ENCODE data around the gene C1QL4.

Gene C1QL4

DNA sequence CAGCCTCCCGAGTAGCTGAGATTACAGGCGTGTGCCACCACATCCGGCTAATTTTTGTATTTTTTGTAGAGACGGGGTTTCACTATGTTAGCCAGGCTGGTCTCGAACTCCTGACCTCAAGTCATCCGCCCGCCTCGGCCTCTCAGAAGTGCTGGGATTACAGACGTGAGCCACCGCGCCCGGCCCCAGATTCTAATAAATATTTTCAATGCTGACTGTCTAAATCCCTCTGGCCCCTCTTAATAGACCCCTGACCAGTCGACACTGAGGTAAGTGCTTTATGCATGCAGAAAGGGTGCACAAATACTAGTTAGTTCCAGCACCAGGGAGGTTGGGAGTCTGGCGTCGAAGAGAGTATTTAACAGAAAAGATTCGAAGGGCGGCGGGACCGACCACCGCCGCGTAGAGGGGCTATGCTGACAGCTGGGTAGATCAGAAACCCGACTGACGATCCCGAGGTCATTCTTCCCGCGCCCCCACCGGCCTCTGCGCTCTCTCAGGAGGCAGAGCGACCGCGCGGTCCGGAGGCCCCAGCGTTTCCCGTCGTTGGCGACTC, 29.2 kb upstream of the C1QL4 start:
- H3K4me3 ChIP-seq (ENCODE audit: low read length) = peak overlapping the region; percentile 81; the same call in 1 of the 2 replicates
- H3K9me3 ChIP-seq (ENCODE audit: control insufficient read depth, insufficient read depth, low read length) = no peaks in the 10 kb centered on the region
- WGBS (ENCODE audit: insufficient coverage, insufficient read length) = no CpG with 5 or more reads among the region's 38 CpGs
- no peaks in the 10 kb centered on the region for H3K27me3 ChIP-seq (ENCODE audit: control insufficient read depth, insufficient read depth, low read length)
- DNase-seq (ENCODE audit: low read depth, low spot score) = no peak
- no peaks in the 10 kb centered on the region for H3K4me1 ChIP-seq (ENCODE audit: control insufficient read depth, insufficient read depth, low read length)
- H3K36me3 ChIP-seq (ENCODE audit: control insufficient read depth, insufficient read depth, low read length) = no peaks in the 10 kb centered on the region
- no peak overlapping the region for H3K27ac ChIP-seq (ENCODE audit: low read length)

- Histone ChIP-seq H3K4me1 (ENCODE audit: control insufficient read depth, insufficient read depth, low read length) (no peaks in the 10 kb centered on the region), H3K36me3 (ENCODE audit: control insufficient read depth, insufficient read depth, low read length) (no peaks in the 10 kb centered on the region), H3K27me3 (ENCODE audit: control insufficient read depth, insufficient read depth, low read length) (no peaks in the 10 kb centered on the region), H3K27ac (ENCODE audit: low read length) (no peak overlapping the region), H3K9me3 (ENCODE audit: control insufficient read depth, insufficient read depth, low read length) (no peaks in the 10 kb centered on the region), H3K4me3 (ENCODE audit: low read length) (no peak overlapping the region)
- DNase-seq (ENCODE audit: low read depth, low spot score) = no peak
- WGBS (ENCODE audit: insufficient coverage, insufficient read length) = no CpG with 5 or more reads among the region's 5 CpGs
Observed at GRCh38 chr12:49365542-49365941, 28.6 kb upstream of the C1QL4 start.

DNA sequence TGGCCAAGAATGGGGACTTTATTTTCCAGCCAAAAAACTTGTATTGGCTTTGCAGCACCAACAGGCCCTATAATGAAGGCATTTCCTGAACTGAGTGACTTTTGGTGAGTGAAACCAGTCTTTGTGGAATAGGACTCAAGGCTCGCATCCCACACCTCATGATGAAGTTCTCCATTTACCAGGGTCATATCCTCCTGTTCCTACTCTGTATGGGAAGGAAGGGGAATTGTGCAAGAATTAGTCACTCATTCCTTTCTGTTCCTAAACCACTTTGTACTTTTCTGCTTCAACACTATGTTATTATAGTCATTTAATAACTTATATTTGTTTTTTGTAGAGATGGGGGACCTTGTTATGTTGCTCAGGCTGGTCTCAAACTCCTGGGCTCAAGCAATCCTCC, 28.0 kb upstream of the C1QL4 start:
- H3K4me1 ChIP-seq (ENCODE audit: control insufficient read depth, insufficient read depth, low read length) = no peaks in the 10 kb centered on the region
- no peaks in the 10 kb centered on the region for H3K36me3 ChIP-seq (ENCODE audit: control insufficient read depth, insufficient read depth, low read length)
- no peaks in the 10 kb centered on the region for H3K9me3 ChIP-seq (ENCODE audit: control insufficient read depth, insufficient read depth, low read length)
- no peaks in the 10 kb centered on the region for H3K27me3 ChIP-seq (ENCODE audit: control insufficient read depth, insufficient read depth, low read length)
- H3K4me3 ChIP-seq (ENCODE audit: low read length) = no peak overlapping the region
- no peak for DNase-seq (ENCODE audit: low read depth, low spot score)
- H3K27ac ChIP-seq (ENCODE audit: low read length) = no peak overlapping the region
- no CpG with 5 or more reads among the region's 1 CpG for WGBS (ENCODE audit: insufficient coverage, insufficient read length)

DNA sequence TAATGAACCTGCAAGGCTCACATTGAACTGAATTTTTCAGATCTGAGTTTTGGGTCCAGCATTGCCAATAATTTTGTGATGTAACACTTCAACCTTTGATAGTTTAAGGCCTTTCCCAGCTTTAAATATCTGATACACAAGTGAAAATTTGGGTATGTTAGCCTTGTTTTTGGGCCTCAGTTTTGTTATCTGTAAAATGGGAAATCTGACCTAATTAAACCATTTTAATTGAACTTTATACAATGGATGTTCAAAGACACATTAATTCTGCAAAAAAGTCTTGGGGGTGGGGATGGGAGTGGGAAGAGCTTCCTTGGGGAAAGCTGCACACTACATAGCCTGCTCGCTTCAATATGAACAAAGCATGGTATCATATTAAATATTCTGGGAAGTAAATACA, 25.1 kb upstream of the C1QL4 start:
- Histone ChIP-seq H3K4me3 (ENCODE audit: low read length) (no peak overlapping the region), H3K9me3 (ENCODE audit: control insufficient read depth, insufficient read depth, low read length) (no peaks in the 10 kb centered on the region), H3K4me1 (ENCODE audit: control insufficient read depth, insufficient read depth, low read length) (no peaks in the 10 kb centered on the region), H3K27ac (ENCODE audit: low read length) (no peak overlapping the region), H3K27me3 (ENCODE audit: control insufficient read depth, insufficient read depth, low read length) (no peaks in the 10 kb centered on the region), H3K36me3 (ENCODE audit: control insufficient read depth, insufficient read depth, low read length) (no peaks in the 10 kb centered on the region)
- WGBS (ENCODE audit: insufficient coverage, insufficient read length) = no CpG with 5 or more reads among the region's 1 CpG
- DNase-seq (ENCODE audit: low read depth, low spot score) = no peak

DNA sequence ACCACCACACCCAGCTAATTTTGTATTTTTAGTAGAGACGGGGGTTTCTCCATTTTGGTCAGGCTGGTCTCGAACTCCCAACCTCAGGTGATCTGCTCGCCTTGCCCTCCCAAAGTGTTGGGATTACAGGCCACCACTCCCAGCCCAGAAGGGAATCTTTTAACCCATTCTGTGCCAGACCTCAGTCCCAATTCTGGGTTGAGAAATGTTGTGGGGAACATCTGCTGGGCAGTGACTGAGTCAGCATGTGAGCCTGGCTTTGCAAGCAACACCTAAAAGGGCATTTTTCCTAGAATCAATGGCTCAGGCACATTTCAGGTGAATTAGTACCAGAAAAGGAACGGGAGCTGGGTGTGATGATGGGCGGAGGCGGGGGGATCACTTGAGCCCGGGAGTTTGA, 22.7 kb upstream of the C1QL4 start:
- Histone ChIP-seq H3K27ac (ENCODE audit: low read length) (no peak overlapping the region), H3K4me1 (ENCODE audit: control insufficient read depth, insufficient read depth, low read length) (no peaks in the 10 kb centered on the region), H3K27me3 (ENCODE audit: control insufficient read depth, insufficient read depth, low read length) (no peaks in the 10 kb centered on the region), H3K4me3 (ENCODE audit: low read length) (no peak overlapping the region), H3K36me3 (ENCODE audit: control insufficient read depth, insufficient read depth, low read length) (no peaks in the 10 kb centered on the region), H3K9me3 (ENCODE audit: control insufficient read depth, insufficient read depth, low read length) (no peaks in the 10 kb centered on the region)
- DNase-seq (ENCODE audit: low read depth, low spot score) = no peak
- WGBS (ENCODE audit: insufficient coverage, insufficient read length) = no CpG with 5 or more reads among the region's 7 CpGs

- no peak for DNase-seq (ENCODE audit: low read depth, low spot score)
- WGBS (ENCODE audit: insufficient coverage, insufficient read length) = no CpG with 5 or more reads among the region's 7 CpGs
- Histone ChIP-seq H3K4me1 (ENCODE audit: control insufficient read depth, insufficient read depth, low read length) (no peaks in the 10 kb centered on the region), H3K27me3 (ENCODE audit: control insufficient read depth, insufficient read depth, low read length) (no peaks in the 10 kb centered on the region), H3K9me3 (ENCODE audit: control insufficient read depth, insufficient read depth, low read length) (no peaks in the 10 kb centered on the region), H3K4me3 (ENCODE audit: low read length) (no peak overlapping the region), H3K27ac (ENCODE audit: low read length) (no peak overlapping the region), H3K36me3 (ENCODE audit: control insufficient read depth, insufficient read depth, low read length) (no peaks in the 10 kb centered on the region)
Observed at GRCh38 chr12:49358483-49359141, 21.6 kb upstream of the C1QL4 start.

DNA sequence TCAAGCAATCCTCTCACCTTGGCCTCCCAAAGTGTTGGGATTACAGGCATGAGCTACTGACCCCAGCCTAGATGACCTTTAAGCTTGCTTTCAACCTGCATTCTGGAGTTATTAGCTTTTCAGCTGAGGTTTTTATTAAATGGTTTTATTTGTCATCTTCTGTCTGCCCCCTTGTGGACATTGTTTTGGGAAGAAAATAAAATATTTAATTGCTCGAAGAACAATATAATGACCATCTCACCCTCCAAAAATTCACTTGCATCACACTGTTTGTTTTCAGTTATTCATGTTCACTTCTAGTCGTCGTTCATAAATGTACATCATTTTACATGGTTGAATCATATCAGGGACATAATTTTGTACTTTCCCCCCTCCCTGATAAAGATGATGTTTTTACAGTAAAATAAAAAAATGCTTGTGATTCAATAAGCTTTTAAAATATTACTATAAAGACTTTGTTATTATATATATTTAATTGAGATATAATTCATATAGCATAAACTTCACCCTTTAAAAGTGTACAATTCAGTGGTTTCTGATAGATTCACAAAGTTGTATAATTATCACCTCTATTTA, 20.2 kb upstream of the C1QL4 start:
- Histone ChIP-seq H3K27me3 (ENCODE audit: control insufficient read depth, insufficient read depth, low read length) (no peaks in the 10 kb centered on the region), H3K4me1 (ENCODE audit: control insufficient read depth, insufficient read depth, low read length) (no peaks in the 10 kb centered on the region), H3K27ac (ENCODE audit: low read length) (no peak overlapping the region), H3K4me3 (ENCODE audit: low read length) (no peak overlapping the region), H3K36me3 (ENCODE audit: control insufficient read depth, insufficient read depth, low read length) (no peaks in the 10 kb centered on the region), H3K9me3 (ENCODE audit: control insufficient read depth, insufficient read depth, low read length) (no peaks in the 10 kb centered on the region)
- WGBS (ENCODE audit: insufficient coverage, insufficient read length) = no CpG with 5 or more reads among the region's 3 CpGs
- no peak for DNase-seq (ENCODE audit: low read depth, low spot score)

DNA sequence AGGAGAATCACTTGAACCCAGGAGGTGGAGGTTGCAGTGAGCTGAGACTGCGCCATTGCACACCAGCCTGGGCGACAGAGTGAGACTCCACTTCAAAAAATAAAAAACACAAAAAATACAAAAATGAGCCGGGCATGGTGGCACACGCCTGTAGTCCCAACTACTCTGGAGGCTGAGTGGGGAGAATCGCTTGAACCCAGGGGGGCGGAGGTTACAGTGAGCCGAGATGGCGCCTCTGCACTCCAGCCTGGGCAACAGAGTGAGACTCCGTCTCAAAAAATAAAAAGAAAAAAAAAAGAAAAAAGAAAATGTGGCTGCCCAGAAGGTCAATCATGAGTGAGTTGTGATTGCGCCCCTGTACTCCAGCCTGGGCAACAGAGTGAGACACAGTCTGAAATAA, 18.9 kb upstream of the C1QL4 start:
- no peak for DNase-seq (ENCODE audit: low read depth, low spot score)
- Histone ChIP-seq H3K36me3 (ENCODE audit: control insufficient read depth, insufficient read depth, low read length) (no peaks in the 10 kb centered on the region), H3K4me3 (ENCODE audit: low read length) (no peak overlapping the region), H3K4me1 (ENCODE audit: control insufficient read depth, insufficient read depth, low read length) (no peaks in the 10 kb centered on the region), H3K27me3 (ENCODE audit: control insufficient read depth, insufficient read depth, low read length) (no peaks in the 10 kb centered on the region), H3K27ac (ENCODE audit: low read length) (no peak overlapping the region), H3K9me3 (ENCODE audit: control insufficient read depth, insufficient read depth, low read length) (no peaks in the 10 kb centered on the region)
- WGBS (ENCODE audit: insufficient coverage, insufficient read length) = no CpG with 5 or more reads among the region's 10 CpGs

DNA sequence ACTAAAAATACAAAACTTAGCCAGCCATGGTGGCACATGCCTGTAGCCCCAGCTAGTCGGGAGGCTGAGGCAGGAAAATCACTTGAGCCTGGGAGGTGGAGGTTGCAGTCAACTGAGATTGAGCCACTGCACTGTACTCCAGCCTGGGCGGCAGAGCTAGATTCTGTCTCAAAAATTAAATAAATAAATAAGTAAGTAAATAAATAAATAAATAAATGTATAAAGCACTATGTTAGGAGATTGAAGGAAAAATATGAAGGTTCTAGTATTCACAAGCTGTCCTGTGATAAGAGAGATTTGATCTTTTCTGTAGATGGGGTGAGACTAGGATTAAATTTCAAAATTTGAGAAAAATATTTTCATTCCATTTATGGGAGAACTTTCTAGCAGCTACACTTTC, 15.4 kb upstream of the C1QL4 start:
- H3K4me1 ChIP-seq (ENCODE audit: control insufficient read depth, insufficient read depth, low read length) = no peaks in the 10 kb centered on the region
- H3K4me3 ChIP-seq (ENCODE audit: low read length) = no peak overlapping the region
- no peak overlapping the region for H3K27ac ChIP-seq (ENCODE audit: low read length)
- peaks cover 20% of the 10 kb centered on the region for H3K27me3 ChIP-seq (ENCODE audit: control insufficient read depth, insufficient read depth, low read length)
- WGBS (ENCODE audit: insufficient coverage, insufficient read length) = no CpG with 5 or more reads among the region's 2 CpGs
- no peaks in the 10 kb centered on the region for H3K36me3 ChIP-seq (ENCODE audit: control insufficient read depth, insufficient read depth, low read length)
- no peak for DNase-seq (ENCODE audit: low read depth, low spot score)
- H3K9me3 ChIP-seq (ENCODE audit: control insufficient read depth, insufficient read depth, low read length) = no peaks in the 10 kb centered on the region

- H3K36me3 ChIP-seq (ENCODE audit: control insufficient read depth, insufficient read depth, low read length) = no peaks in the 10 kb centered on the region
- WGBS (ENCODE audit: insufficient coverage, insufficient read length) = no CpG with 5 or more reads among the region's 11 CpGs
- DNase-seq (ENCODE audit: low read depth, low spot score) = no peak
- 0 out of 2 replicates have a peak, but pooled peaks cover 3% of the 10 kb centered on the region for H3K4me1 ChIP-seq (ENCODE audit: control insufficient read depth, insufficient read depth, low read length)
- peaks cover 50% of the 10 kb centered on the region for H3K27me3 ChIP-seq (ENCODE audit: control insufficient read depth, insufficient read depth, low read length)
- no peak overlapping the region for H3K27ac ChIP-seq (ENCODE audit: low read length)
- no peak overlapping the region for H3K4me3 ChIP-seq (ENCODE audit: low read length)
- H3K9me3 ChIP-seq (ENCODE audit: control insufficient read depth, insufficient read depth, low read length) = no peaks in the 10 kb centered on the region
Observed at GRCh38 chr12:49349266-49349665, 12.3 kb upstream of the C1QL4 start.

DNA sequence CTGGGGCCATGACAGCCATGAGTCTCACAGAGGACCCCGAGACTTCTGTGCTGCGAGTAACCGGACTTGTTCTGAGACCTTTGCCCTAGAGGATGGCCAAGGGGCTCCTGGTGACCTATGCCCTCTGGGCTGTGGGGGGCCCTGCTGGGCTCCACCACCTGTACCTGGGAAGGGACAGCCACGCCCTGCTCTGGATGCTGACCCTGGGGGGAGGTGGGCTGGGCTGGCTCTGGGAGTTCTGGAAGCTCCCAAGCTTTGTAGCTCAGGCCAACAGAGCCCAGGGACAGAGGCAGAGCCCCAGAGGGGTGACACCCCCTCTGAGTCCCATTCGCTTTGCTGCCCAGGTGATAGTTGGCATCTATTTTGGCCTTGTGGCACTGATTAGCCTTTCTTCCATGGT, 11.8 kb upstream of the C1QL4 start:
- no peak for DNase-seq (ENCODE audit: low read depth, low spot score)
- Histone ChIP-seq H3K27me3 (ENCODE audit: control insufficient read depth, insufficient read depth, low read length) (peaks cover 54% of the 10 kb centered on the region), H3K36me3 (ENCODE audit: control insufficient read depth, insufficient read depth, low read length) (no peaks in the 10 kb centered on the region), H3K27ac (ENCODE audit: low read length) (no peak overlapping the region), H3K9me3 (ENCODE audit: control insufficient read depth, insufficient read depth, low read length) (no peaks in the 10 kb centered on the region), H3K4me3 (ENCODE audit: low read length) (no peak overlapping the region), H3K4me1 (ENCODE audit: control insufficient read depth, insufficient read depth, low read length) (0 out of 2 replicates have a peak, but pooled peaks cover 3% of the 10 kb centered on the region)
- no CpG with 5 or more reads among the region's 5 CpGs for WGBS (ENCODE audit: insufficient coverage, insufficient read length)

Measured in iPS DF 6.9 (cell line).